Epithelial cell of prostate (primary cell): ENCODE measurements around the gene TMEM63A.
A peak's percentile ranks its signal among the peaks of the same experiment; 100 is the strongest.

Experiments
- DNase-seq: peaks from one replicate; pipeline ENCODE4 v3.0.0-alpha.2; 2011; ENCODE audit warnings: low read depth, low spot score
- H3K27ac ChIP-seq: fragments of 450-650 bp; 2 replicates; pipeline ENCODE4 v1.5.1; 2017; ENCODE audit warnings: mild to moderate bottlenecking

The TMEM63A gene

GRCh38 chr1:225872075-225872430 lies 10.1 kb downstream of the TMEM63A start:
- DNase-seq = no peak
- H3K27ac ChIP-seq = peak overlapping the region; percentile 12

- peak overlapping the region; percentile 12 for H3K27ac ChIP-seq
- DNase-seq = no peak
Observed at GRCh38 chr1:225871359-225872074, 10.7 kb downstream of the TMEM63A start.

- no peak overlapping the region for H3K27ac ChIP-seq
Observed at GRCh38 chr1:225870911-225871310, 11.3 kb downstream of the TMEM63A start.

GRCh38 chr1:225868631-225869330 lies 13.4 kb downstream of the TMEM63A start:
- H3K27ac ChIP-seq = no peak overlapping the region
- DNase-seq = no peak

More at GRCh38 chr1:225870911-225871310, 11.3 kb downstream of the TMEM63A start:
- DNase-seq = no peak

DNA sequence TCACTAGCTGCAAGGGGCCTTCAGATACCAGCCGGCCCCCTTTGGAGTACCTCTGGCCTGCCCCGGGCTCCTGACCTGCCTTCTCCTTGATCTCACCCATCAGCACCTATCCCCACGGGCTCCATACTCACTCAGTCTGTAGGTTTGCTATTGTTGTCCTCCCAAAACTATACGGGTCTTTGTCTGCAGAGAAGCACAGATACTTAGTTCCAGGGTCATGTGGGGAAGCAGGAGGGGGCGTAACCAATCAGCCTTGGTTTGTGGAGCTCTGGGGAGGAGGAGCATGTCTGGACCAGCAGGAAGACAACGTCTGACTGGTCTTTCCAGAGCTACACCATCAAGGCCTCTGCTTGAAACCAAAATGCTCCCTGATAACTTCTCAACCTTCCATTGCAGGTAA lies 15.2 kb downstream of the TMEM63A start:
- no peak for DNase-seq
- H3K27ac ChIP-seq = no peak overlapping the region

GRCh38 chr1:225866061-225866837 lies 15.9 kb downstream of the TMEM63A start:
- DNase-seq = no peak

DNA sequence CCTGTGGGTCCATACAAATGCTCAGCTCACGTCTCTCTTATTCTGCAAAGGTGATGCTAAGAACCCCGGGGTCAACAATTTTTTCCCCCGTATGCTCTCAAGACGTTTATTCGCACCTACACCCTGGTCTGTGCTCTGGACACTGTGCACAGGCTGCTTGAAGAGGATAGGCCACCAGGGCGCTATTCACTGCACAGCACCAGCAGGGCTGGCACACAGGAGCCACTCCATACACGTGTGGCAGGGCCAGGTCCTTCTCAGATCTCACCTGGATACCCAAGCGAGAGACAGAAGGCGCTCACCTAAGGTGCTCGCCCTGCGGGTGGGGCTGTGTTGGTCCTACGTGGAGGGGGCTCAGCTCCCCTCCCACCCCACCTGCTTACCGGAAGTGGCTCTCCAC lies 16.7 kb downstream of the TMEM63A start:
- no peak overlapping the region for H3K27ac ChIP-seq
- DNase-seq = no peak

More at GRCh38 chr1:225866061-225866837, 15.9 kb downstream of the TMEM63A start:
- no peak overlapping the region for H3K27ac ChIP-seq

- H3K27ac ChIP-seq = no peak overlapping the region
- DNase-seq = no peak
Observed at GRCh38 chr1:225863167-225863566, 19.0 kb downstream of the TMEM63A start.

DNA sequence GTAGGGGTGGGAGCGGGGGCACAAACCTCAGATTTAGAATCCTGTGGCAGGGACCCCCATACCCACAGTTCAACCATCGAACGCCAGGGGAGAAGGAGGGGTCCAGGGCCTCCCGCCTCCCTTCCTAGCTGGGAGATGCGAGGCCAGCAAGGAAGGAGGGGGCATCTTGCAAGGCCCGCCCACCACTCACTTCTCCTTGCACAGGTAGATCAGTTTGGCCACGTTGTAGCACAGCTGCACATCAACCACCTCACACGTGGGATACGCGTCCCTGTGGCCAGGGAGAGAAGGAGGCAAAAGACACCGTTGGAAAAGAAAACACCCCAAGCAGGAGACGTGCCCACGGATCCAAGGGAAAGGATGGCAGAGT lies 19.6 kb downstream of the TMEM63A start:
- DNase-seq = no peak

DNA sequence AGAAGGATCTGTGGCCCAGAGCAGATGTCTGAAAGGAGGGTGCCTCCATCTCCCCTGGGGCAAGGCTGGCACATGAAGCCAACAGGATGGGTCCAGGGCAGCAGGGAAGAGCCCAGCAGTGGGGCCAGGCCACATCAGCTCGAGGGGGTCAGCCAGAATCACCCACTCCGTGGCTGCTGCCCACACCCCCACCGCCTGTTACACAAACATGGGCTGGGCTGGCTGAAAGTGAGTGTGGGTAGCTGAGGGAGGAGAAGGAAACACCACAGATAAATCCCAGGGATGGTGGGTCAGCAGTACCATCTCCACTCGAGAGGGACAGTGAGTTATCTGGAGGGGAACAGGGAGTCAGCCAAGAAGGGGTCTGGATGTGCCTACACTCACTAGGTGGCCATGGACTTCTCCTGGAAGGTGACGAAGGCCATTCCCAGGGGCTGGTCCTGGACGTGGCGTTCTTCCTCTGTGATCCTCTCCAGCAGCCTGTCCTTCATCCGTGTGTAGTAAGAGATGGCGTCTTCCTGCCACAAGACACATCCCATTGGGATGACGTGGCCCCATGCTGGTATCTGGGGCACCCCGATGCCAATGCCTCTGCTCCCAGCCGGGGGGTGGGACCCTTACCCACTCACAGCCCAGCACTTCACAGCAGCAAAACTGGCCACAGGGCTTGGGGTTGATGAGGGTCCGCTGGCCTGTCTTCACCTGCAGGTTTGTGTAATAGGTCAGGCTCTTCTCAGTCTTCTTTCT lies 20.2 kb downstream of the TMEM63A start:
- DNase-seq = no peak
- no peak overlapping the region for H3K27ac ChIP-seq

More for the DNA sequence above, 19.6 kb downstream of the TMEM63A start:
- H3K27ac ChIP-seq = no peak overlapping the region

DNA sequence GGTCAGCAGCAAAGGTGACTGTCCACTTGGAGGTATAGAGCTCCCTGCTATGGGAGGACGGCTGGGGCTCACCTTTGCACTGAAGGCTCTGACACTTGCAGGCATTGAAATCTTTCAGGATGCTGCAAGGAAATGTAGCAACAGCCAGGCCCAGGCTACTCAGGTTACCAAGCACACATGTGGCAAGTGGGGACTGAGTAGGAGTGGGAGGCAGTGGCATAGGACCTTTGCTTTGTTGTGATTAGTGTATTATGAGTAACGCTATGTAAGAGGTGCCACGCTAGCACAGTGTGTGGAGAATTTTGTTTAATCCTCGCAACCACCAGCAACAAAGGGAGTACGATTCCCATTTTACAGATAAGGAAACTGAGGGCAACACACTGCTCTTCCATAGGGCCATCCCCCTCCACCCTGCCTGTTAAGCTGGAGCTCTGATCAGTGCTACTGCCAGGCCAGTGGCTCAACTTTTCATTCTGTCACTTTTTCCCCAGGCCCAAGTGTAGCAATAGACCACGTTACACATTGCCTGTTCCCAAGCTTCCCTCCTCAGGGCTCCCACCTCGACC lies 21.2 kb downstream of the TMEM63A start:
- H3K27ac ChIP-seq = no peak overlapping the region
- DNase-seq = no peak

- no peak for DNase-seq
- no peak overlapping the region for H3K27ac ChIP-seq
Observed at GRCh38 chr1:225860107-225860506, 22.1 kb downstream of the TMEM63A start.

DNA sequence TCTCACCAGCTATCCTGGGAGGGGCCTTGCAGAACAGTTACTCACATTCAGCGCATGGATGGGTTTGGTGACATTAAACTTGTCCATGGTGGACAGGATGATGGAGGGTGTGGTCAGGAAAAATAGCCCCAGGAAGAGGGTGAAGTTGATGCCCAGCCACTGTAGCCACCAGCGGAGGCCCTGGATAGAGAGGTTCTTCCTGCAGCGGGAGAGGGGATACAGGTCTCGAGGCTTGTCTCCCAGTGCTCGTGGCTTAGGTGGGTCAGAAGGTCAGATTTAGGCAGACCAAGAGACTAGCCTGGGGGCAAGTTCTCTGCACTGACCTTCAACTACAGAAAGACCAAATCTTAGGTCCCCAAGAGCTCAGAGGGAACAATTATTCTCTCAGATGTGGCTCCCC lies 23.0 kb downstream of the TMEM63A start:
- DNase-seq = no peak
- no peak overlapping the region for H3K27ac ChIP-seq

GRCh38 chr1:225857256-225857655 lies 24.9 kb downstream of the TMEM63A start:
- H3K27ac ChIP-seq = no peak overlapping the region
- no peak for DNase-seq

- no peak overlapping the region for H3K27ac ChIP-seq
- no peak for DNase-seq
Observed at GRCh38 chr1:225855503-225856300, 26.5 kb downstream of the TMEM63A start.

- DNase-seq = no peak
- H3K27ac ChIP-seq = no peak overlapping the region
Observed at GRCh38 chr1:225853441-225853840, 28.7 kb downstream of the TMEM63A start.

DNA sequence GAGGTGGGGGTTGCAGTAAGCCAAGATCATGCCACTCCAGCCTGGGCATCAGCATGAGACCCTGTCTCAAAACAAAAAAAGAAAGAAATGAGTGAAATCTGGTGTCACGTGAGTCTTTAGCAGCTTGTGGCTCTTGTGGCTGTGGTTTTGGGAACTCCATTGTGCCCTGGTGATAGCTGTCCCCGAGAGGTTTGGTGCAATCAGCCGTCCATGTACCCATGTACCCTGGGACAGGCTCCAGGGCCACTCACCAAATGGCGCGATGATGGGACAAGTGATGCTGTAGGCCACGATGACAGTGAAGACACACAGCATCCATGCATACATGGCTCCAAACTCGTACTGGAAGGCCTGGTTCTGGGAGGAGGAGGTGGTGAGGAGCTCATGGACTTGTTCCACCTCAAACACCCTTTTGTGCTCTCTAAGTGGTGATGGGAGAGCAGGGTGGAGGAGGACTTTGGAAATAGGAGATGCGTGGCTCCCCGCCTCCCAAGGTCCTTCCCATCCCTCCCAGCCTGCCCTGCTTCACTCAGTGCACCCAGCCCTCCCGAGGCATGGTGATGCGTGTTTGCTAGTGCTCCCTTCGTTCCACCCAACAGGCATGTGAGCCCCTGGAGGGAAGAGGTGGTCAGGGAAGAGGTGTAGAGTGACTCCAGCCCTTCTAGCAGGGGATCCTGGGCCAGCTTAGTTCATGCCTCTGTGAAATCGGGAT lies 29.6 kb downstream of the TMEM63A start:
- H3K27ac ChIP-seq = no peak overlapping the region

DNA sequence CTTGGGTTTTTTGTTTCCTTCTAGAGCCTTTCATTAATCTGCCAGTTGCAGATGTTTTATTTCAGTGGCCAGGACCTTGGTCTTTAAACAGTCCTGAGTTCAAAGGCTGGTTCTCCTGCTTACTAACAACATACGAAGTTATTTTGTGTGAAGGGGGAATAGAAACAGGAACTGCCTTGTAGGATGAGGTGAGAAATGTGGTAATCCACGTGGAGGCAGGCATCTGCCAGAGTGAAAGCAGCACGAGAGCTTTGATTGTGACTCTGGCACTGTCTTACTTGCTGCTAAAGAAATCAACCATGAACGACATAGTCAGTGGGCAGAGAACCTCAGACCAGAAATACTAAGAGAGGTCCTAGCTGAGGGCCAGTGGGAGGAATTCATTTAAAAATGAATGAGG lies 30.4 kb downstream of the TMEM63A start:
- DNase-seq = no peak
- no peak overlapping the region for H3K27ac ChIP-seq

More for the DNA sequence above, 29.6 kb downstream of the TMEM63A start:
- DNase-seq = no peak

- H3K27ac ChIP-seq = no peak overlapping the region
- DNase-seq = no peak
Observed at GRCh38 chr1:225850370-225850769, 31.8 kb downstream of the TMEM63A start.
